Liver (tissue), 9 donors: Measurements from ENCODE around the gene ALK. TPM values are rescaled to one million over a fixed set of nuclear protein-coding genes. Genes with fewer than 3 reads are reported as not detected.

ENCODE experiments used
- DNase-seq: peaks from one replicate; pipeline ENCODE4 v3.0.0-alpha.2; 2017; ENCODE audit warnings: low spot score
- H3K27ac ChIP-seq, 2 donors: one replicate each; pipeline ENCODE4 v1.7.0; 2013; ENCODE audit warnings: inconsistent platforms in 2 of 2, low read length in 2 of 2, control low read depth in 1 of 2, low read depth in 1 of 2, mild to moderate bottlenecking in 1 of 2
- H3K27me3 ChIP-seq, 4 donors: one replicate each; pipeline versions ENCODE4 v1.6.1 to v1.7.0; 2013; ENCODE audit warnings: low read length in 3 of 4, inconsistent platforms in 1 of 4, mild to moderate bottlenecking in 1 of 4, moderate library complexity in 1 of 4; ENCODE audit not compliant: control insufficient read depth in 4 of 4, insufficient read depth in 4 of 4
- H3K36me3 ChIP-seq, 4 donors: one replicate each; pipeline versions ENCODE4 v1.6.1 to v1.7.0; 2013; ENCODE audit warnings: low read length in 3 of 4, mild to moderate bottlenecking in 3 of 4, low read depth in 1 of 4, moderate library complexity in 1 of 4; ENCODE audit not compliant: control insufficient read depth in 4 of 4, insufficient read depth in 3 of 4
- H3K4me1 ChIP-seq, 4 donors: one replicate each; pipeline versions ENCODE4 v1.6.1 to v1.7.0; 2013; ENCODE audit warnings: low read length in 3 of 4, mild to moderate bottlenecking in 3 of 4, moderate library complexity in 1 of 4; ENCODE audit not compliant: control insufficient read depth in 4 of 4, insufficient read depth in 4 of 4
- H3K4me3 ChIP-seq, 3 donors: one replicate each; pipeline versions ENCODE4 v1.6.1 to v1.7.0; 2013; ENCODE audit warnings: low read length in 3 of 3, control low read depth in 1 of 3, low read depth in 1 of 3, mild to moderate bottlenecking in 1 of 3
- H3K9ac ChIP-seq, 2 donors: one replicate each; pipeline ENCODE4 v1.7.0; 2013; ENCODE audit warnings: low read length in 2 of 2, mild to moderate bottlenecking in 2 of 2, moderate library complexity in 2 of 2, control low read depth in 1 of 2, low read depth in 1 of 2
- H3K9me3 ChIP-seq, 4 donors: one replicate each; pipeline versions ENCODE4 v1.6.1 to v1.7.0; 2013; ENCODE audit warnings: low read length in 3 of 4; ENCODE audit not compliant: control insufficient read depth in 4 of 4
- EGR1 ChIP-seq, 2 donors: IDR thresholded peaks; 2 replicates each; pipeline ENCODE4 v1.6.1; 2016 to 2018; ENCODE audit warnings: antibody characterized with exemption in 2 of 2, low read depth in 2 of 2
- FOXA1 ChIP-seq: IDR thresholded peaks from 2 replicates; pipeline ENCODE4 v1.6.1; 2016; ENCODE audit warnings: antibody characterized with exemption
- FOXA2 ChIP-seq: IDR thresholded peaks from 2 replicates; pipeline ENCODE4 v1.6.1; 2016; ENCODE audit warnings: antibody characterized with exemption
- GABPA ChIP-seq, 2 donors: IDR thresholded peaks in 1 of 2; conservative IDR thresholded peaks in 1 of 2; 2 replicates each; pipeline ENCODE4 v1.6.1; 2016; ENCODE audit warnings: antibody characterized with exemption in 2 of 2, mild to moderate bottlenecking in 1 of 2, moderate library complexity in 1 of 2
- HNF4A ChIP-seq, 2 donors: conservative IDR thresholded peaks; 2 replicates each; pipeline ENCODE4 v1.6.1; 2016; ENCODE audit warnings: antibody characterized with exemption in 2 of 2, mild to moderate bottlenecking in 2 of 2
- JUND ChIP-seq, 2 donors: IDR thresholded peaks; 2 replicates each; pipeline ENCODE4 v1.6.1; 2016; ENCODE audit warnings: antibody characterized with exemption in 2 of 2
- NR2F2 ChIP-seq: IDR thresholded peaks from 2 replicates; pipeline ENCODE4 v1.6.1; 2016; ENCODE audit warnings: antibody characterized with exemption
- RAD21 ChIP-seq, 2 donors: IDR thresholded peaks; 2 replicates each; pipeline ENCODE4 v1.6.1; 2016; ENCODE audit warnings: antibody characterized with exemption in 2 of 2, mild to moderate bottlenecking in 2 of 2
- RXRA ChIP-seq, 2 donors: IDR thresholded peaks; 2 replicates each; pipeline ENCODE4 v1.6.1; 2017 to 2018; ENCODE audit warnings: antibody characterized with exemption in 2 of 2, mild to moderate bottlenecking in 1 of 2
- SP1 ChIP-seq: IDR thresholded peaks from 2 replicates; pipeline ENCODE4 v1.6.1; 2018; ENCODE audit warnings: antibody characterized with exemption, mild to moderate bottlenecking
- TAF1 ChIP-seq: conservative IDR thresholded peaks from 2 replicates; pipeline ENCODE4 v1.6.1; 2016; ENCODE audit warnings: antibody characterized with exemption, mild to moderate bottlenecking
- YY1 ChIP-seq: IDR thresholded peaks from 2 replicates; pipeline ENCODE4 v1.6.1; 2016; ENCODE audit warnings: antibody characterized with exemption, mild to moderate bottlenecking
- WGBS: extraction: QIAGEN DNeasy Blood & Tissue Kit; methylation state at CpG from one replicate; pipeline ENCODE4 v1.1.7; 2013; 5-methylcytosine and 5-hydroxymethylcytosine counted together
- polyA plus RNA-seq, 2 donors: library from polyadenylated mRNA; stranded (reverse) in 1 of 2; unstranded in 1 of 2; fragments of 200-250 nt in 1 of 2; fragments of >200 nt in 1 of 2; fragmentation: Nextera tagmentation in 1 of 2; extraction: Ambion mirVana in 1 of 2; gene quantifications; one replicate each; pipeline versions ENCODE4 v1.2.1 to v1.2.3, GENCODE V29; 2013 to 2015
- total RNA-seq, 2 donors: library from RNA; depleted of rRNA; stranded (reverse); fragments of >200 nt; gene quantifications; one replicate each; pipeline ENCODE4 v1.2.3, GENCODE V29; 2014
- TF ChIP-seq, protein P1 (sequence below): IDR thresholded peaks from 2 replicates; pipeline ENCODE4 v1.6.1; 2016; ENCODE audit warnings: antibody characterized with exemption
- TF ChIP-seq, protein P2 (sequence below): IDR thresholded peaks from 2 replicates; pipeline ENCODE4 v1.6.1; 2016; ENCODE audit warnings: antibody characterized with exemption, mild to moderate bottlenecking
- TF ChIP-seq, protein P3 (sequence below): IDR thresholded peaks from 2 replicates; pipeline ENCODE4 v1.6.1; 2016; ENCODE audit warnings: antibody characterized with exemption
- TF ChIP-seq, protein P4 (sequence below): fragments of 150-350 bp; IDR thresholded peaks from 2 replicates; pipeline ENCODE4 v1.5.1; 2017; ENCODE audit warnings: improper control_type of control experiment, low read depth, low read length; ENCODE audit not compliant: missing input control
- TF ChIP-seq, protein P5 (sequence below): IDR thresholded peaks from 2 replicates; pipeline ENCODE4 v1.6.1; 2016; ENCODE audit warnings: antibody characterized with exemption
- donor health status: healthy.
- donor health status: healthy.
- donor health status: healthy.
- donor health status: healthy.
- donor health status: healthy.

ALK gene
- total and polyA plus RNA-seq, 4 donors: under 0.01 TPM; not detected in 3

DNA sequence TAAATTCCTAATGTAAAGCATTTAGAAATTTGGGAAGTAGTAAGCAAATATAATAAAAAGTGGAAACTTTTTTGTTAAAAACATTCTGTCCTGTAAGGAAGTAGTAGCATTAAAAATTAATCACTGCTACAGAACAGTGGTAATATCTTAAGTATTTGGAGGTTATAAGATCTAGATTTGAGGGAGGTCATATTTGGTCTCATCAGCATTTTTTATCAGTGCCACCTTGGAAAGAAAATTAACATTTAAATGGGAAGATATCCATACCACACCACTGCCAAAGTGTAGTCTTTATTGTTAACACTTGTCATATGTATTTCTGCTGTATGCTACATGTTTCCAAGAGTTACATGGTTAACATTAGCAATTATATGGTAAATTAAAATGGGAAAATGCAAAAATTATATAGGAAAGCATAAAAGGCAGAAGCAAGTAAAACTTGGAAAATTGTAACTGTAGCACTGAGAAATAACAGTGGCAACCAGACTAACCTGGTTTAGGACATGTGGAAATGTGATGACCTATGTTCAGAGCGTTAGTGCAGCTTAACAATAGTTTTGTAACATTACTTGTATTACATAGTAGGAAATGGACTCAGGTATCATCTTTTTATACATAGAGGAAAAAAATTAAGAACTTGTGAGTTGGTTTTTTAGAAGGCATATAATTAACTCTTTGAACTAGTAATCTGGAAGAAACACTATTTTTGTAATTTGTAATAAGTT lies 759.0 kb downstream of the ALK start:
- Histone ChIP-seq H3K27me3 (no peaks in the 10 kb centered on the region), H3K9me3 (no peaks in the 10 kb centered on the region), H3K4me1 (no peaks in the 10 kb centered on the region), H3K9ac (no peak overlapping the region), H3K36me3 (no peaks in the 10 kb centered on the region), H3K27ac (no peak overlapping the region), H3K4me3 (no peak overlapping the region)
- TF ChIP-seq GABPA (IDR thresholded peaks at IDR 0.05 in 1 of 2, conservative IDR thresholded peaks at IDR 0.05 in 1 of 2) (no peak), HNF4A (conservative IDR thresholded peaks at IDR 0.05) (no peak), YY1 (no peak), FOXA1 (no peak), SP1 (no peak), EGR1 (IDR thresholded peaks at IDR 0.05; ENCODE audit: low read depth in 2 of 2) (no peak), FOXA2 (no peak), NR2F2 (no peak), TAF1 (no peak), RXRA (IDR thresholded peaks at IDR 0.05) (no peak), JUND (IDR thresholded peaks at IDR 0.05) (no peak), RAD21 (IDR thresholded peaks at IDR 0.05) (no peak)
- TF ChIP-seq, protein P1, sequence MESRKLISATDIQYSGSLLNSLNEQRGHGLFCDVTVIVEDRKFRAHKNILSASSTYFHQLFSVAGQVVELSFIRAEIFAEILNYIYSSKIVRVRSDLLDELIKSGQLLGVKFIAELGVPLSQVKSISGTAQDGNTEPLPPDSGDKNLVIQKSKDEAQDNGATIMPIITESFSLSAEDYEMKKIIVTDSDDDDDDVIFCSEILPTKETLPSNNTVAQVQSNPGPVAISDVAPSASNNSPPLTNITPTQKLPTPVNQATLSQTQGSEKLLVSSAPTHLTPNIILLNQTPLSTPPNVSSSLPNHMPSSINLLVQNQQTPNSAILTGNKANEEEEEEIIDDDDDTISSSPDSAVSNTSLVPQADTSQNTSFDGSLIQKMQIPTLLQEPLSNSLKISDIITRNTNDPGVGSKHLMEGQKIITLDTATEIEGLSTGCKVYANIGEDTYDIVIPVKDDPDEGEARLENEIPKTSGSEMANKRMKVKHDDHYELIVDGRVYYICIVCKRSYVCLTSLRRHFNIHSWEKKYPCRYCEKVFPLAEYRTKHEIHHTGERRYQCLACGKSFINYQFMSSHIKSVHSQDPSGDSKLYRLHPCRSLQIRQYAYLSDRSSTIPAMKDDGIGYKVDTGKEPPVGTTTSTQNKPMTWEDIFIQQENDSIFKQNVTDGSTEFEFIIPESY: no peak
- TF ChIP-seq, protein P2, sequence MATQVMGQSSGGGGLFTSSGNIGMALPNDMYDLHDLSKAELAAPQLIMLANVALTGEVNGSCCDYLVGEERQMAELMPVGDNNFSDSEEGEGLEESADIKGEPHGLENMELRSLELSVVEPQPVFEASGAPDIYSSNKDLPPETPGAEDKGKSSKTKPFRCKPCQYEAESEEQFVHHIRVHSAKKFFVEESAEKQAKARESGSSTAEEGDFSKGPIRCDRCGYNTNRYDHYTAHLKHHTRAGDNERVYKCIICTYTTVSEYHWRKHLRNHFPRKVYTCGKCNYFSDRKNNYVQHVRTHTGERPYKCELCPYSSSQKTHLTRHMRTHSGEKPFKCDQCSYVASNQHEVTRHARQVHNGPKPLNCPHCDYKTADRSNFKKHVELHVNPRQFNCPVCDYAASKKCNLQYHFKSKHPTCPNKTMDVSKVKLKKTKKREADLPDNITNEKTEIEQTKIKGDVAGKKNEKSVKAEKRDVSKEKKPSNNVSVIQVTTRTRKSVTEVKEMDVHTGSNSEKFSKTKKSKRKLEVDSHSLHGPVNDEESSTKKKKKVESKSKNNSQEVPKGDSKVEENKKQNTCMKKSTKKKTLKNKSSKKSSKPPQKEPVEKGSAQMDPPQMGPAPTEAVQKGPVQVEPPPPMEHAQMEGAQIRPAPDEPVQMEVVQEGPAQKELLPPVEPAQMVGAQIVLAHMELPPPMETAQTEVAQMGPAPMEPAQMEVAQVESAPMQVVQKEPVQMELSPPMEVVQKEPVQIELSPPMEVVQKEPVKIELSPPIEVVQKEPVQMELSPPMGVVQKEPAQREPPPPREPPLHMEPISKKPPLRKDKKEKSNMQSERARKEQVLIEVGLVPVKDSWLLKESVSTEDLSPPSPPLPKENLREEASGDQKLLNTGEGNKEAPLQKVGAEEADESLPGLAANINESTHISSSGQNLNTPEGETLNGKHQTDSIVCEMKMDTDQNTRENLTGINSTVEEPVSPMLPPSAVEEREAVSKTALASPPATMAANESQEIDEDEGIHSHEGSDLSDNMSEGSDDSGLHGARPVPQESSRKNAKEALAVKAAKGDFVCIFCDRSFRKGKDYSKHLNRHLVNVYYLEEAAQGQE: no peak
- TF ChIP-seq, protein P3, sequence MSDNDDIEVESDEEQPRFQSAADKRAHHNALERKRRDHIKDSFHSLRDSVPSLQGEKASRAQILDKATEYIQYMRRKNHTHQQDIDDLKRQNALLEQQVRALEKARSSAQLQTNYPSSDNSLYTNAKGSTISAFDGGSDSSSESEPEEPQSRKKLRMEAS: no peak
- WGBS: 87% methylated on average over 1 of the region's 1 CpG
- DNase-seq: no peak

DNA sequence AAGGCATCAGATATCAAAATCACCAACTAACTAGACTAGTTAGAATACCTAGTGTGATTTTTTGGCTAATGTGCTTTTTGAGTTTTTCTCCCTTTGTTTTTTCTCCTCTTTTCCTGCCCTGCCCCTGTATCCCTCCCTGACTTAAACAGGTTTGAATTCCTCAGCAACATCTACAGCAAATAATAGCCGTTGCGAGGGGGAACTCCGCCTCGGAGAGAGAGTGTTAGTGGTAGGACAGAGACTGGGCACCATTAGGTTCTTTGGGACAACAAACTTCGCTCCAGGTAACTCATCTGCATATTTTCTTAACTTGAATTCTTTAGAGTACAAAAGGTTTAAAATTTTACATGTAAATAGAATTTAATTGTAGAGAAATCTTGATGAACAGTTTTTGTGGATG lies 761.2 kb downstream of the ALK start:
- no peak overlapping the region for H3K9ac ChIP-seq

More for the DNA sequence above, 761.2 kb downstream of the ALK start:
- Histone ChIP-seq H3K9me3 (no peaks in the 10 kb centered on the region), H3K27me3 (no peaks in the 10 kb centered on the region), H3K4me3 (no peak overlapping the region), H3K27ac (no peak overlapping the region), H3K4me1 (no peaks in the 10 kb centered on the region), H3K36me3 (peaks cover 0 to 4% (median 0%) of the 10 kb centered on the region in 4 donors)
- no peak for DNase-seq
- TF ChIP-seq TAF1 (no peak), SP1 (no peak), FOXA1 (no peak), RXRA (IDR thresholded peaks at IDR 0.05) (no peak), NR2F2 (no peak), RAD21 (IDR thresholded peaks at IDR 0.05) (no peak), GABPA (IDR thresholded peaks at IDR 0.05 in 1 of 2, conservative IDR thresholded peaks at IDR 0.05 in 1 of 2) (no peak), YY1 (no peak), EGR1 (IDR thresholded peaks at IDR 0.05; ENCODE audit: low read depth in 2 of 2) (no peak), JUND (IDR thresholded peaks at IDR 0.05) (no peak)
- TF ChIP-seq, protein P4, sequence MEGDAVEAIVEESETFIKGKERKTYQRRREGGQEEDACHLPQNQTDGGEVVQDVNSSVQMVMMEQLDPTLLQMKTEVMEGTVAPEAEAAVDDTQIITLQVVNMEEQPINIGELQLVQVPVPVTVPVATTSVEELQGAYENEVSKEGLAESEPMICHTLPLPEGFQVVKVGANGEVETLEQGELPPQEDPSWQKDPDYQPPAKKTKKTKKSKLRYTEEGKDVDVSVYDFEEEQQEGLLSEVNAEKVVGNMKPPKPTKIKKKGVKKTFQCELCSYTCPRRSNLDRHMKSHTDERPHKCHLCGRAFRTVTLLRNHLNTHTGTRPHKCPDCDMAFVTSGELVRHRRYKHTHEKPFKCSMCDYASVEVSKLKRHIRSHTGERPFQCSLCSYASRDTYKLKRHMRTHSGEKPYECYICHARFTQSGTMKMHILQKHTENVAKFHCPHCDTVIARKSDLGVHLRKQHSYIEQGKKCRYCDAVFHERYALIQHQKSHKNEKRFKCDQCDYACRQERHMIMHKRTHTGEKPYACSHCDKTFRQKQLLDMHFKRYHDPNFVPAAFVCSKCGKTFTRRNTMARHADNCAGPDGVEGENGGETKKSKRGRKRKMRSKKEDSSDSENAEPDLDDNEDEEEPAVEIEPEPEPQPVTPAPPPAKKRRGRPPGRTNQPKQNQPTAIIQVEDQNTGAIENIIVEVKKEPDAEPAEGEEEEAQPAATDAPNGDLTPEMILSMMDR: no peak
- TF ChIP-seq, protein P1: no peak
- TF ChIP-seq, protein P5, sequence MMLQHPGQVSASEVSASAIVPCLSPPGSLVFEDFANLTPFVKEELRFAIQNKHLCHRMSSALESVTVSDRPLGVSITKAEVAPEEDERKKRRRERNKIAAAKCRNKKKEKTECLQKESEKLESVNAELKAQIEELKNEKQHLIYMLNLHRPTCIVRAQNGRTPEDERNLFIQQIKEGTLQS: no peak
- TF ChIP-seq, protein P3: no peak
- WGBS: 74% methylated on average over 5 of the region's 5 CpGs
